ENCODE results near the gene EPM2A. TPM values are rescaled to one million over a fixed set of nuclear protein-coding genes. Genes with fewer than 3 reads are reported as not detected.

EPM2A gene
- total RNA-seq, 1 experiment from 2014 or later, result 6.4 TPM

- no peak overlapping the region for H2AFZ ChIP-seq (ENCODE audit: low read depth, low read length, poor library complexity, severe bottlenecking)
- TF ChIP-seq CBX3 (IDR thresholded peaks at IDR 0.05; ENCODE audit: low read depth) (no peak), CEBPB (IDR thresholded peaks at IDR 0.05; ENCODE audit: low read depth) (no peak), MAX (IDR thresholded peaks at IDR 0.05) (no peak), ZFX (IDR thresholded peaks at IDR 0.05) (no peak), TCF7L2 (IDR thresholded peaks at IDR 0.05; ENCODE audit: borderline replicate concordance, extremely low read depth, insufficient read depth, insufficient read length) (no peak), RAD21 (IDR thresholded peaks at IDR 0.05; ENCODE audit: low read depth) (no peak), EGR1 (IDR thresholded peaks at IDR 0.05; ENCODE audit: low read depth) (no peak), ZBTB33 (IDR thresholded peaks at IDR 0.05; ENCODE audit: extremely low read depth, insufficient replicate concordance, low read length) (no peak), JUND (IDR thresholded peaks at IDR 0.05) (no peak), ATF3 (IDR thresholded peaks at IDR 0.05) (no peak), ZNF274 (IDR thresholded peaks at IDR 0.05; ENCODE audit: low read depth, low read length) (no peak), EZH2phosphoT487 (IDR thresholded peaks at IDR 0.05; ENCODE audit: borderline replicate concordance) (no peak), SP1 (IDR thresholded peaks at IDR 0.05; ENCODE audit: low read depth) (no peak), POLR2A (IDR thresholded peaks at IDR 0.05; ENCODE audit: borderline replicate concordance, extremely low read depth, insufficient read depth, insufficient read length) (no peak), ELF1 (IDR thresholded peaks at IDR 0.05; ENCODE audit: borderline replicate concordance, low read depth) (no peak), FOSL1 (IDR thresholded peaks at IDR 0.05; ENCODE audit: low read depth) (no peak), REST (IDR thresholded peaks at IDR 0.05; ENCODE audit: low read depth) (no peak), SIN3A (IDR thresholded peaks at IDR 0.05; ENCODE audit: low read depth) (no peak)
Observed at GRCh38 chr6:145588981-145589380, 146.3 kb downstream of the EPM2A start.

More at GRCh38 chr6:145588981-145589380, 146.3 kb downstream of the EPM2A start:
- no peak overlapping the region for H3K4me2 ChIP-seq (ENCODE audit: low read length)
- RAD21 ChIA-PET (ENCODE audit: low non-redundant PET in 1 of 2, low total read pairs in 2 of 2, uncharacterized antibody in 2 of 2, unreplicated experiment in 2 of 2), result no interaction called here
- no peak for ATAC-seq
- no peaks in the 10 kb centered on the region for H4K20me1 ChIP-seq (ENCODE audit: insufficient read depth)
- H3K9me3 ChIP-seq (ENCODE audit: control insufficient read depth in 1 of 2, insufficient read depth in 1 of 2, low read depth in 1 of 2, low read length in 2 of 2), result no peaks in the 10 kb centered on the region
- CTCF ChIA-PET, result no interaction called here
- H3K9me2 ChIP-seq (ENCODE audit: insufficient read depth), result peaks cover 2% of the 10 kb centered on the region; the same call in 1 of the 2 replicates
- DNase-seq (ENCODE audit: low read depth, low spot score), result no peak
- H3K27ac ChIP-seq (ENCODE audit: low read depth, low read length), result no peak overlapping the region
- H3K4me3 ChIP-seq (replicated peaks in 1 of 2; ENCODE audit: low read depth in 1 of 2, low read length in 2 of 2), result no peak overlapping the region
- no TSS peak for BruUV-seq (replicated peaks)
- H3K79me2 ChIP-seq (ENCODE audit: insufficient read depth, low read length), result no peaks in the 10 kb centered on the region
- H3K4me1 ChIP-seq (ENCODE audit: control insufficient read depth in 1 of 2, insufficient read depth in 2 of 2, low read length in 2 of 2), result no peaks in the 10 kb centered on the region
- H3K9ac ChIP-seq (ENCODE audit: low read length), result no peak overlapping the region
- H3K36me3 ChIP-seq (ENCODE audit: control insufficient read depth in 1 of 2, insufficient read depth in 2 of 2, low read length in 2 of 2), result no peaks in the 10 kb centered on the region
- POLR2A ChIA-PET, result no interaction called here
- H3K27me3 ChIP-seq (ENCODE audit: insufficient read depth, low read length), result no peaks in the 10 kb centered on the region
- intact Hi-C loops (cut with micrococcal nuclease), result no loop called here
